HepG2 (cell line): ENCODE results near the gene HNRNPL. TPM values are rescaled to one million over a fixed set of nuclear protein-coding genes. Genes with fewer than 3 reads are reported as not detected.
A peak's percentile ranks its signal among the peaks of the same experiment; 100 is the strongest.

Experiments used
- ATAC-seq: fragments of 200-7000 bp; cut with Tn5 transposase; 3 replicates; pipeline ENCODE4 v1.9.1; 2020; ENCODE audit warnings: mild to moderate bottlenecking, moderate library complexity
- BruUV-seq: library from RNA; stranded (reverse); fragments of 400-500 nt; replicated peaks from 2 replicates; lab custom pipeline; 2021; lab: Mats Ljungman, UMichigan
- CTCF ChIA-PET: fragments of 300-600 bp; formaldehyde crosslinking; extraction: SDS; loops from one replicate; lab custom pipeline; 2021; ENCODE audit warnings: low total read pairs, inconsistent platforms, low intra/inter-chr PET ratio; lab: Yijun Ruan, JAX
- POLR2A ChIA-PET: fragments of 350-600 bp; sonication (Branson Sonifier 250); formaldehyde crosslinking; loops from one replicate; lab custom pipeline; 2020; ENCODE audit warnings: antibody characterized with exemption, inconsistent platforms; lab: Yijun Ruan, JAX
- DNase-seq: peaks from one replicate; pipeline ENCODE4 v3.0.0-alpha.2; 2015; ENCODE audit warnings: low spot score
- FAIRE-seq: peaks from 3 replicates; lab custom pipeline; 2011; peaks lifted over from hg19 to GRCh38; lab: Jason Lieb, UNC
- H2AFZ ChIP-seq: one replicate; pipeline ENCODE4 v1.6.1; 2011; ENCODE audit warnings: low read length, inconsistent platforms
- H3K27ac ChIP-seq: fragments of 300-600 bp; 3 replicates; pipeline ENCODE4 v1.8.0; 2011; ENCODE audit warnings: mixed run types, mild to moderate bottlenecking, mixed read lengths, low read length, inconsistent platforms; ENCODE audit not compliant: insufficient read depth; ENCODE audit errors: extremely low read length
- H3K27me3 ChIP-seq, 2 experiments: fragments of 200-600 bp in 1 of 2; 2 replicates in 1 of 2; 3 replicates in 1 of 2; pipeline versions ENCODE4 v1.6.0 to v1.8.0; 2011; ENCODE audit warnings: low read length in 2 of 2, mild to moderate bottlenecking in 2 of 2, moderate library complexity in 2 of 2, inconsistent platforms in 1 of 2; ENCODE audit not compliant: insufficient read depth in 2 of 2, control insufficient read depth in 1 of 2
- H3K36me3 ChIP-seq, 2 experiments: fragments of 200-600 bp in 1 of 2; replicated peaks in 1 of 2; 2 replicates in 1 of 2; 3 replicates in 1 of 2; pipeline versions ENCODE4 v1.5.1 to v1.8.0; 2011; ENCODE audit warnings: low read length in 2 of 2, inconsistent platforms in 1 of 2; ENCODE audit not compliant: insufficient read depth in 2 of 2, control insufficient read depth in 1 of 2
- H3K4me1 ChIP-seq: 2 replicates; pipeline ENCODE4 v1.5.1; 2012; ENCODE audit warnings: low read length, inconsistent platforms; ENCODE audit not compliant: insufficient read depth
- H3K4me2 ChIP-seq: 2 replicates; pipeline ENCODE4 v1.6.0; 2011; ENCODE audit warnings: low read depth, low read length, inconsistent platforms
- H3K4me3 ChIP-seq, 3 experiments: fragments of 200-600 bp in 1 of 3; sonication (generic), shearing (Covaris generic) in 1 of 3; replicated peaks in 1 of 3; 2 replicates each; pipeline ENCODE4 v1.5.1; 2011 to 2016; ENCODE audit warnings: low read length in 3 of 3, inconsistent platforms in 2 of 3, low read depth in 2 of 3, mild to moderate bottlenecking in 2 of 3, control low read depth in 1 of 3, mixed read lengths in 1 of 3; ENCODE audit not compliant: insufficient read depth in 1 of 3
- H3K79me2 ChIP-seq: one replicate; pipeline ENCODE4 v1.6.1; 2011; ENCODE audit warnings: low read length, inconsistent platforms; ENCODE audit not compliant: insufficient read depth
- H3K9ac ChIP-seq: 2 replicates; pipeline ENCODE4 v1.6.0; 2011; ENCODE audit warnings: mild to moderate bottlenecking, low read depth, low read length, inconsistent platforms; ENCODE audit not compliant: insufficient read depth
- H3K9me3 ChIP-seq: 2 replicates; pipeline ENCODE4 v1.5.1; 2012; ENCODE audit warnings: mild to moderate bottlenecking, low read length
- H4K20me1 ChIP-seq: 2 replicates; pipeline ENCODE4 v1.6.0; 2011; ENCODE audit warnings: inconsistent platforms, mild to moderate bottlenecking, low read length, moderate library complexity; ENCODE audit not compliant: insufficient read depth
- CBX5 ChIP-seq: sonication (generic); formaldehyde crosslinking; IDR thresholded peaks from 2 replicates; pipeline ENCODE4 v1.4.0; 2020; ENCODE audit warnings: missing genetic modification reagents, borderline replicate concordance
- CHCHD3 ChIP-seq: sonication (generic); formaldehyde crosslinking; IDR thresholded peaks from 2 replicates; pipeline ENCODE4 v1.8.0; 2022; ENCODE audit warnings: mild to moderate bottlenecking, missing genetic modification reagents, moderate library complexity
- EED ChIP-seq: sonication (generic); formaldehyde crosslinking; IDR thresholded peaks from 2 replicates; pipeline ENCODE4 v1.5.0; 2020; ENCODE audit warnings: mild to moderate bottlenecking, missing genetic modification reagents
- HIVEP1 ChIP-seq: sonication (generic); formaldehyde crosslinking; IDR thresholded peaks from 2 replicates; pipeline ENCODE4 v1.4.0; 2020; ENCODE audit warnings: mild to moderate bottlenecking, missing genetic modification reagents
- RELA ChIP-seq: sonication (generic); formaldehyde crosslinking; IDR thresholded peaks from 2 replicates; pipeline ENCODE4 v1.4.0; 2020; ENCODE audit warnings: missing genetic modification reagents
- RFXANK ChIP-seq: IDR thresholded peaks from 2 replicates; pipeline ENCODE4 v1.6.1; 2016
- SIN3A ChIP-seq: IDR thresholded peaks from 2 replicates; pipeline ENCODE4 v1.6.1; 2011; ENCODE audit warnings: low read depth, mild to moderate bottlenecking, control low read depth, low read length, borderline replicate concordance
- SMAD1 ChIP-seq: sonication (generic); formaldehyde crosslinking; IDR thresholded peaks from 2 replicates; pipeline ENCODE4 v1.4.0; 2020; ENCODE audit warnings: missing genetic modification reagents, low read depth, mild to moderate bottlenecking, borderline replicate concordance
- SP1 ChIP-seq, 2 experiments: fragments of 450-650 bp in 1 of 2; sonication (generic) in 1 of 2; formaldehyde crosslinking in 1 of 2; IDR thresholded peaks; 2 replicates each; pipeline versions ENCODE4 v1.4.0 to v1.6.1; 2016 to 2020; ENCODE audit warnings: missing genetic modification reagents in 1 of 2
- TEAD3 ChIP-seq: optimal IDR thresholded peaks from 2 replicates; pipeline ENCODE3; 2016; ENCODE audit warnings: borderline replicate concordance
- ZNF256 ChIP-seq: sonication (generic); formaldehyde crosslinking; conservative IDR thresholded peaks from 2 replicates; pipeline ENCODE4 v1.4.0; 2020; ENCODE audit warnings: missing genetic modification reagents
- ZNF33B ChIP-seq: sonication (generic); formaldehyde crosslinking; IDR thresholded peaks from 2 replicates; pipeline ENCODE4 v1.5.1; 2020; ENCODE audit warnings: mild to moderate bottlenecking, missing genetic modification reagents
- ZNF619 ChIP-seq: sonication (generic); formaldehyde crosslinking; IDR thresholded peaks from 2 replicates; pipeline ENCODE4 v1.4.0; 2020; ENCODE audit warnings: mild to moderate bottlenecking, missing genetic modification reagents
- ZNF674 ChIP-seq: sonication (generic); formaldehyde crosslinking; IDR thresholded peaks from 2 replicates; pipeline ENCODE4 v1.5.0; 2020; ENCODE audit warnings: low read depth, mild to moderate bottlenecking, missing genetic modification reagents
- ZNF747 ChIP-seq: sonication (generic); formaldehyde crosslinking; IDR thresholded peaks from 2 replicates; pipeline ENCODE4 v1.8.1; 2023; ENCODE audit warnings: missing genetic modification reagents, mild to moderate bottlenecking, borderline replicate concordance
- ZNF749 ChIP-seq: sonication (generic); formaldehyde crosslinking; IDR thresholded peaks from 2 replicates; pipeline ENCODE4 v1.8.0; 2022; ENCODE audit warnings: mild to moderate bottlenecking, missing genetic modification reagents, moderate library complexity, borderline replicate concordance
- ZNF772 ChIP-seq: sonication (generic); formaldehyde crosslinking; IDR thresholded peaks from 2 replicates; pipeline ENCODE4 v1.5.0; 2020; ENCODE audit warnings: mild to moderate bottlenecking, missing genetic modification reagents
- WGBS: methylation state at CpG from one replicate; pipeline ENCODE4 v1.1.6; 2017; ENCODE audit warnings: low lambda C conversion rate; 5-methylcytosine and 5-hydroxymethylcytosine counted together
- in situ Hi-C: cut with HindIII; loops from 2 replicates; pipeline ENCODE4 v1.10.0; 2017; ENCODE audit warnings: low pct_unique_long_range_greater_than_20kb; ENCODE audit not compliant: extremely low pct_ligation_motif_present
- intact Hi-C: fragments of 100-400 bp; cut with micrococcal nuclease; formaldehyde crosslinking; loops from one replicate; pipeline ENCODE4 v1.10.0; 2022; ENCODE audit not compliant: unreplicated experiment
- polyA plus RNA-seq, 8 experiments: library from polyadenylated mRNA; depleted of rRNA in 3 of 8; stranded (reverse) in 7 of 8; unstranded in 1 of 8; fragments of >200 nt; fragmentation: Illumina TruSeq in 4 of 8; extraction: Trizol in 4 of 8; gene quantifications; 2 replicates each; pipeline versions ENCODE4 v1.2.1 to v1.2.3, GENCODE V29; 2011 to 2016; ENCODE audit warnings: low read depth in 4 of 8, missing spikeins in 1 of 8, mixed read lengths in 1 of 8; ENCODE audit not compliant: insufficient read depth in 1 of 8
- total RNA-seq, 5 experiments: library from RNA; depleted of rRNA; stranded (reverse); fragments of >200 nt; fragmentation: Illumina TruSeq; extraction: Trizol; gene quantifications; 2 replicates each; pipeline ENCODE4 v1.2.3, GENCODE V29; 2016; ENCODE audit warnings: low read depth in 1 of 5
- TF ChIP-seq, protein P1 (sequence below): IDR thresholded peaks from 2 replicates; pipeline ENCODE4 v1.6.1; 2016; ENCODE audit warnings: low read depth, missing genetic modification reagents, missing compliant biosample characterization
- TF ChIP-seq, protein P2 (sequence below): sonication (generic); formaldehyde crosslinking; IDR thresholded peaks from 2 replicates; pipeline ENCODE4 v1.8.0; 2023; ENCODE audit warnings: mild to moderate bottlenecking, missing genetic modification reagents

HNRNPL gene
- total and polyA plus RNA-seq, 2 of the 13 experiments (the other 11 are each of a cell fraction or from before 2014, with no cell fraction given), result 156 to 278 TPM

DNA sequence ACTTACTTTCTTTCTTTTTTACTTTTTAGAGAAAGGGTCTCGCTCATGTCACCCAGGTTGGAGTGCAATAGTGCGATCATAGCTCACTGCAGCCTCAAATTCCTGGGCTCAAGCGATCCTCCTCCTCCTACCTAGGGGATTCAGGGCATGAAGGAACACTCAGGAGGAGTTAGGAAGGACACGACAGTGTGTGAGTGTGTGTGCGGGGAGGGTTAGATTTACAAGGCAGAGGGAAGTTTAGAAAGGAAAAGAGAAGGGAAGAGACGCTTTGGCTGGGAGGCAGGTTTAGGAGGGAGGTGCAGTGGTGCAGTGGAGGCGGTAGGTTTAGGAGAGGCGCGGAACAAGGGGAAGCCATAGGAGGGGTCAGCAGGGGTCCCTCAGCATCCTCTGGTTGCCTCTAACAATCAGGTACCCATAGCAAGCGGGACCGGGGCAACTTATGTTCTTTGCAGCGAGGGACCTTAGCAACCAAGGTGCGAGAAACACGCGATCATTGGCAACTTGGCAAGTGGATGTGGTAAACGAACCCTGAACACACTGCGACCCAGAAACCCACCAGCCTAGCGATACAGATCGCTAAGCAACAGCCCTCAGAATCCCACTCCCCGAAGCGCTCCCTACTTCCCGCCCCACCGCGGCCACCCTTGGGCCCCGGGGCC, 49.1 kb upstream of the HNRNPL start:
- CTCF ChIA-PET, result no interaction called here
- WGBS, result 4% methylated on average over 12 of the region's 25 CpGs
- TF ChIP-seq ZNF256 (no peak), SMAD1 (CRISPR knock-in tag) (0 out of 2 replicates have a peak, but pooled peaks have one; percentile 18), ZNF674 (CRISPR knock-in tag) (0 out of 2 replicates have a peak, but pooled peaks have one; percentile 38), ZNF747 (0 out of 2 replicates have a peak, but pooled peaks have one; percentile 69), SIN3A (0 out of 2 replicates have a peak, but pooled peaks have one; percentile 20), TEAD3 (peak; percentile 9), CBX5 (no peak), EED (CRISPR knock-in tag) (peak; percentile 79; the same call in 1 of the 2 replicates), HIVEP1 (CRISPR knock-in tag) (no peak), ZNF772 (CRISPR knock-in tag) (0 out of 2 replicates have a peak, but pooled peaks have one; percentile 11), ZNF33B (no peak), ZNF619 (CRISPR knock-in tag) (no peak), RFXANK (no peak), SP1 (IDR thresholded peaks at IDR 0.05) (no peak), SP1 (CRISPR knock-in tag; IDR thresholded peaks at IDR 0.05) (peak; percentile 13; the same call in 1 of the 2 replicates), RELA (CRISPR knock-in tag) (no peak), ZNF749 (CRISPR knock-in tag) (no peak), CHCHD3 (CRISPR knock-in tag) (peak; percentile 53; the same call in 1 of the 2 replicates)
- TF ChIP-seq, protein P1, sequence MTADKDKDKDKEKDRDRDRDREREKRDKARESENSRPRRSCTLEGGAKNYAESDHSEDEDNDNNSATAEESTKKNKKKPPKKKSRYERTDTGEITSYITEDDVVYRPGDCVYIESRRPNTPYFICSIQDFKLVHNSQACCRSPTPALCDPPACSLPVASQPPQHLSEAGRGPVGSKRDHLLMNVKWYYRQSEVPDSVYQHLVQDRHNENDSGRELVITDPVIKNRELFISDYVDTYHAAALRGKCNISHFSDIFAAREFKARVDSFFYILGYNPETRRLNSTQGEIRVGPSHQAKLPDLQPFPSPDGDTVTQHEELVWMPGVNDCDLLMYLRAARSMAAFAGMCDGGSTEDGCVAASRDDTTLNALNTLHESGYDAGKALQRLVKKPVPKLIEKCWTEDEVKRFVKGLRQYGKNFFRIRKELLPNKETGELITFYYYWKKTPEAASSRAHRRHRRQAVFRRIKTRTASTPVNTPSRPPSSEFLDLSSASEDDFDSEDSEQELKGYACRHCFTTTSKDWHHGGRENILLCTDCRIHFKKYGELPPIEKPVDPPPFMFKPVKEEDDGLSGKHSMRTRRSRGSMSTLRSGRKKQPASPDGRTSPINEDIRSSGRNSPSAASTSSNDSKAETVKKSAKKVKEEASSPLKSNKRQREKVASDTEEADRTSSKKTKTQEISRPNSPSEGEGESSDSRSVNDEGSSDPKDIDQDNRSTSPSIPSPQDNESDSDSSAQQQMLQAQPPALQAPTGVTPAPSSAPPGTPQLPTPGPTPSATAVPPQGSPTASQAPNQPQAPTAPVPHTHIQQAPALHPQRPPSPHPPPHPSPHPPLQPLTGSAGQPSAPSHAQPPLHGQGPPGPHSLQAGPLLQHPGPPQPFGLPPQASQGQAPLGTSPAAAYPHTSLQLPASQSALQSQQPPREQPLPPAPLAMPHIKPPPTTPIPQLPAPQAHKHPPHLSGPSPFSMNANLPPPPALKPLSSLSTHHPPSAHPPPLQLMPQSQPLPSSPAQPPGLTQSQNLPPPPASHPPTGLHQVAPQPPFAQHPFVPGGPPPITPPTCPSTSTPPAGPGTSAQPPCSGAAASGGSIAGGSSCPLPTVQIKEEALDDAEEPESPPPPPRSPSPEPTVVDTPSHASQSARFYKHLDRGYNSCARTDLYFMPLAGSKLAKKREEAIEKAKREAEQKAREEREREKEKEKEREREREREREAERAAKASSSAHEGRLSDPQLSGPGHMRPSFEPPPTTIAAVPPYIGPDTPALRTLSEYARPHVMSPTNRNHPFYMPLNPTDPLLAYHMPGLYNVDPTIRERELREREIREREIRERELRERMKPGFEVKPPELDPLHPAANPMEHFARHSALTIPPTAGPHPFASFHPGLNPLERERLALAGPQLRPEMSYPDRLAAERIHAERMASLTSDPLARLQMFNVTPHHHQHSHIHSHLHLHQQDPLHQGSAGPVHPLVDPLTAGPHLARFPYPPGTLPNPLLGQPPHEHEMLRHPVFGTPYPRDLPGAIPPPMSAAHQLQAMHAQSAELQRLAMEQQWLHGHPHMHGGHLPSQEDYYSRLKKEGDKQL (CRISPR knock-in tag), result no peak
- TF ChIP-seq, protein P2, sequence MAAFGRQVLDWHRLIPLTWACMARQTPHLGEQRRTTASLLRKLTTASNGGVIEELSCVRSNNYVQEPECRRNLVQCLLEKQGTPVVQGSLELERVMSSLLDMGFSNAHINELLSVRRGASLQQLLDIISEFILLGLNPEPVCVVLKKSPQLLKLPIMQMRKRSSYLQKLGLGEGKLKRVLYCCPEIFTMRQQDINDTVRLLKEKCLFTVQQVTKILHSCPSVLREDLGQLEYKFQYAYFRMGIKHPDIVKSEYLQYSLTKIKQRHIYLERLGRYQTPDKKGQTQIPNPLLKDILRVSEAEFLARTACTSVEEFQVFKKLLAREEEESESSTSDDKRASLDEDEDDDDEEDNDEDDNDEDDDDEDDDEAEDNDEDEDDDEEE (CRISPR knock-in tag), result peak; percentile 11; the same call in 1 of the 2 replicates

More for the DNA sequence above, 49.1 kb upstream of the HNRNPL start:
- no peaks in the 10 kb centered on the region for H3K36me3 ChIP-seq
- H3K79me2 ChIP-seq, result peaks cover 1% of the 10 kb centered on the region
- H3K27ac ChIP-seq, result peak overlapping the region; percentile 27
- peak; percentile 3; the same call in 2 of the 3 replicates for ATAC-seq
- H2AFZ ChIP-seq, result no peak overlapping the region
- no peak for DNase-seq
- H3K4me3 ChIP-seq, result peak overlapping the region; percentile 55 to 83 (median 76)
- intact Hi-C loops (loop anchor here (2.0 kb wide), 1 partner anchor 48 kb away; no protein-coding TSS in a partner anchor), in situ Hi-C loops (no loop called here)
- no peaks in the 10 kb centered on the region; a peak in 1 of 5 replicates for H3K27me3 ChIP-seq
- H4K20me1 ChIP-seq, result no peaks in the 10 kb centered on the region
- BruUV-seq, result no TSS peak
- no peaks in the 10 kb centered on the region for H3K9me3 ChIP-seq
- peak overlapping the region; percentile 94 for H3K4me2 ChIP-seq
- POLR2A ChIA-PET, result no interaction called here
- FAIRE-seq, result no peak
- peak overlapping the region; percentile 74 for H3K9ac ChIP-seq
- peaks cover 27% of the 10 kb centered on the region for H3K4me1 ChIP-seq
